Keratinocyte (primary cell): ENCODE results near the gene NOL9. TPM values are rescaled to one million over a fixed set of nuclear protein-coding genes. Genes with fewer than 3 reads are reported as not detected.

Experiments
- DNase-seq: peaks from one replicate; pipeline ENCODE4 v3.0.0-alpha.2; 2011; ENCODE audit warnings: low read depth, missing footprints, low spot score
- FAIRE-seq: peaks from 2 replicates; lab custom pipeline; 2011; peaks lifted over from hg19 to GRCh38; lab: Jason Lieb, UNC
- H2AFZ ChIP-seq: 2 replicates; pipeline ENCODE4 v1.6.0; 2012; ENCODE audit warnings: low read length, control low read depth, inconsistent platforms; ENCODE audit not compliant: control insufficient read depth
- H3K27ac ChIP-seq: 2 replicates; pipeline ENCODE4 v1.5.1; 2011; ENCODE audit warnings: low read length; ENCODE audit not compliant: control insufficient read depth, insufficient read depth
- H3K27me3 ChIP-seq: 3 replicates; pipeline ENCODE4 v1.6.0; 2011; ENCODE audit warnings: low read length; ENCODE audit not compliant: control insufficient read depth, insufficient read depth; ENCODE audit errors: extremely low read depth
- H3K36me3 ChIP-seq, 2 experiments: 2 replicates in 1 of 2; 3 replicates in 1 of 2; pipeline ENCODE4 v1.5.1; 2011; ENCODE audit warnings: low read length in 2 of 2, mild to moderate bottlenecking in 1 of 2; ENCODE audit not compliant: control insufficient read depth in 2 of 2, insufficient read depth in 2 of 2; ENCODE audit errors: extremely low read depth in 1 of 2
- H3K4me1 ChIP-seq: 3 replicates; pipeline ENCODE4 v1.5.1; 2011; ENCODE audit warnings: low read length; ENCODE audit not compliant: control insufficient read depth, insufficient read depth; ENCODE audit errors: extremely low read depth
- H3K4me2 ChIP-seq: 3 replicates; pipeline ENCODE4 v1.6.0; 2011; ENCODE audit warnings: low read depth, low read length; ENCODE audit not compliant: control insufficient read depth, insufficient read depth; ENCODE audit errors: extremely low read depth
- H3K4me3 ChIP-seq, 3 experiments: fragments of 200-600 bp in 1 of 3; sonication (generic) in 1 of 3; 2 replicates in 2 of 3; 3 replicates in 1 of 3; pipeline ENCODE4 v1.5.1; 2011 to 2016; ENCODE audit warnings: low read length in 3 of 3, mild to moderate bottlenecking in 3 of 3, control low read depth in 2 of 3, inconsistent platforms in 1 of 3, low read depth in 1 of 3, mixed read lengths in 1 of 3, mixed run types in 1 of 3, moderate library complexity in 1 of 3; ENCODE audit not compliant: control insufficient read depth in 2 of 3, insufficient read depth in 2 of 3; ENCODE audit errors: extremely low read depth in 1 of 3
- H3K79me2 ChIP-seq: 2 replicates; pipeline ENCODE4 v1.6.0; 2012; ENCODE audit warnings: low read length; ENCODE audit not compliant: control insufficient read depth, insufficient read depth
- H3K9ac ChIP-seq: 3 replicates; pipeline ENCODE4 v1.6.0; 2011; ENCODE audit warnings: low read length; ENCODE audit not compliant: control insufficient read depth, insufficient read depth; ENCODE audit errors: extremely low read depth
- H3K9me1 ChIP-seq: 3 replicates; pipeline ENCODE4 v1.6.0; 2011; ENCODE audit warnings: low read length; ENCODE audit not compliant: control insufficient read depth, insufficient read depth; ENCODE audit errors: extremely low read depth
- H3K9me3 ChIP-seq: 2 replicates; pipeline ENCODE4 v1.5.1; 2012; ENCODE audit warnings: low read depth, low read length; ENCODE audit not compliant: control insufficient read depth
- H4K20me1 ChIP-seq: 3 replicates; pipeline ENCODE4 v1.6.0; 2011; ENCODE audit warnings: low read length; ENCODE audit not compliant: control insufficient read depth, insufficient read depth; ENCODE audit errors: extremely low read depth
- EZH2 ChIP-seq: IDR thresholded peaks from one replicate; pipeline ENCODE4 v1.6.1; 2012; ENCODE audit warnings: inconsistent platforms, mild to moderate bottlenecking, low read length, moderate library complexity
- dilution Hi-C: fragments of 300-500 bp; cut with MboI; formaldehyde crosslinking; loops from one replicate; pipeline ENCODE4 v1.7.0; 2020; ENCODE audit warnings: low sequenced_read_pairs; ENCODE audit not compliant: extremely low pct_ligation_motif_present
- polyA plus RNA-seq, 5 experiments: library from polyadenylated mRNA; depleted of rRNA in 3 of 5; stranded (reverse) in 3 of 5; stranded (forward) in 1 of 5; unstranded in 1 of 5; fragments of >200 nt; gene quantifications; 1 replicate in 1 of 5; 2 replicates in 3 of 5; 3 replicates in 1 of 5; pipeline versions ENCODE4 v1.2.1 to v1.2.3, GENCODE V29; 2011 to 2012; ENCODE audit warnings: missing spikeins in 2 of 5, low read depth in 1 of 5, low replicate concordance in 1 of 5
- TF ChIP-seq, protein P1 (sequence below), 3 experiments: IDR thresholded peaks in 1 of 3; conservative IDR thresholded peaks in 1 of 3; optimal IDR thresholded peaks in 1 of 3; 2 replicates in 2 of 3; 3 replicates in 1 of 3; pipeline versions ENCODE3 to v1.5.1; 2011; ENCODE audit warnings: low read length in 3 of 3, mild to moderate bottlenecking in 3 of 3, moderate library complexity in 2 of 3, control low read depth in 1 of 3, inconsistent platforms in 1 of 3; ENCODE audit not compliant: insufficient read depth in 2 of 3; ENCODE audit errors: extremely low read depth in 1 of 3

NOL9 gene
- polyA plus RNA-seq, 1 donor (not counting 4 experiments of a cell fraction or from before 2014, with no cell fraction given): 24.6 TPM

DNA sequence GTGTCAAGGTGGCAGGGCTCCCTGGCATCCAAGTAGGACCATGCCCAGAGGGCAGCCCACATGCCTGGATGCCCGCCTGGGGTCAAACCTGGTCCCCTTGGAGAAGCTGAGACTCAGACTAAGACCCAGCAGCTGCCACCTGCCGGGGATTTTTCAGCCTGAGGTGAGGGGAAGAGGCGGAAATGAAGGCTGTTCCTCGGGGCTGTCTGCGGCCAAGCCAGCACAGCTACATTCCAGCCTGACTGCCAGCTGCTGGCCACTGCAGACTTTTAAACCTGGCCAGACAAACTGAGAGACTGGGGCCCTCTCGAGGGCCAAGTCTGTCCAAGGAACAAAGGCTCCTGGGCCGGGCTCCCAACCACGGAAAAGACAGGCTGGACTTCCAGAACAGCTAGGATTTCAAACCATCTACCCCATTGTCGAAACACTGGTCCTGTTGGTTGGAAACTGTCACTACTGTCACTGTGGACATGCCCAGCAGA, 41.0 kb downstream of the NOL9 start:
- dilution Hi-C loops: no loop called here
- H4K20me1 ChIP-seq: no peaks in the 10 kb centered on the region
- H3K79me2 ChIP-seq: no peaks in the 10 kb centered on the region
- no peak overlapping the region for H2AFZ ChIP-seq
- no peaks in the 10 kb centered on the region for H3K9me3 ChIP-seq
- no peaks in the 10 kb centered on the region for H3K4me1 ChIP-seq
- DNase-seq (no peak), FAIRE-seq (no peak)
- no peak overlapping the region for H3K9ac ChIP-seq
- H3K4me2 ChIP-seq: no peak overlapping the region
- no peak for TF ChIP-seq EZH2
- TF ChIP-seq, protein P1, sequence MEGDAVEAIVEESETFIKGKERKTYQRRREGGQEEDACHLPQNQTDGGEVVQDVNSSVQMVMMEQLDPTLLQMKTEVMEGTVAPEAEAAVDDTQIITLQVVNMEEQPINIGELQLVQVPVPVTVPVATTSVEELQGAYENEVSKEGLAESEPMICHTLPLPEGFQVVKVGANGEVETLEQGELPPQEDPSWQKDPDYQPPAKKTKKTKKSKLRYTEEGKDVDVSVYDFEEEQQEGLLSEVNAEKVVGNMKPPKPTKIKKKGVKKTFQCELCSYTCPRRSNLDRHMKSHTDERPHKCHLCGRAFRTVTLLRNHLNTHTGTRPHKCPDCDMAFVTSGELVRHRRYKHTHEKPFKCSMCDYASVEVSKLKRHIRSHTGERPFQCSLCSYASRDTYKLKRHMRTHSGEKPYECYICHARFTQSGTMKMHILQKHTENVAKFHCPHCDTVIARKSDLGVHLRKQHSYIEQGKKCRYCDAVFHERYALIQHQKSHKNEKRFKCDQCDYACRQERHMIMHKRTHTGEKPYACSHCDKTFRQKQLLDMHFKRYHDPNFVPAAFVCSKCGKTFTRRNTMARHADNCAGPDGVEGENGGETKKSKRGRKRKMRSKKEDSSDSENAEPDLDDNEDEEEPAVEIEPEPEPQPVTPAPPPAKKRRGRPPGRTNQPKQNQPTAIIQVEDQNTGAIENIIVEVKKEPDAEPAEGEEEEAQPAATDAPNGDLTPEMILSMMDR (optimal IDR thresholded peaks at IDR 0.05 in 1 of 3, IDR thresholded peaks at IDR 0.05 in 1 of 3, conservative IDR thresholded peaks at IDR 0.05 in 1 of 3; ENCODE audit: extremely low read depth in 1 of 3, insufficient read depth in 2 of 3, low read length in 3 of 3): no peak
- H3K36me3 ChIP-seq: no peaks in the 10 kb centered on the region
- H3K27ac ChIP-seq: no peak overlapping the region
- H3K4me3 ChIP-seq: no peak overlapping the region
- peaks cover 4% of the 10 kb centered on the region for H3K27me3 ChIP-seq
- no peaks in the 10 kb centered on the region for H3K9me1 ChIP-seq

DNA sequence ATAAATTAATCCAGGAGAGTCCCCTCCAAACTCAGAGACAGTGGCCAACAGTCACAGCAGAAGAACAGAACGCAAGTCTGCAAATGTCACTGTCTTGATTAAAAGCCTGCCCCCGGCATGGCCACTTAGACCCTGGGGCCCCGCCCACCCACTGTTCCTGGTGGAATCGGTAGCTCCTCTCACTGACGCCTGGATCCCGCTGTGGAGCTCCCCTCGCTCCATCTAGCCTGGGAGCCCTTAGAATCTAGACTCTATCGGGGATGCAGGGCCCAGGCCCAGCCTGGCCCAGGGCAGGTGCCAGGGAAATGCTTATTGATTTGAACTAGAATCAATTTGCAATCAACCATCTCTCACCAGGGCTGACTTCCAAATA, 41.4 kb downstream of the NOL9 start:
- no peak overlapping the region for H3K4me3 ChIP-seq
- H3K4me1 ChIP-seq: no peaks in the 10 kb centered on the region
- no peaks in the 10 kb centered on the region for H4K20me1 ChIP-seq
- H3K79me2 ChIP-seq: no peaks in the 10 kb centered on the region
- no peak for DNase-seq
- H3K4me2 ChIP-seq: no peak overlapping the region
- no peak overlapping the region for H3K9ac ChIP-seq
- TF ChIP-seq, protein P1 (optimal IDR thresholded peaks at IDR 0.05 in 1 of 3, IDR thresholded peaks at IDR 0.05 in 1 of 3, conservative IDR thresholded peaks at IDR 0.05 in 1 of 3; ENCODE audit: extremely low read depth in 1 of 3, insufficient read depth in 2 of 3, low read length in 3 of 3): no peak
- no peak for TF ChIP-seq EZH2
- dilution Hi-C loops: no loop called here
- no peak overlapping the region for H2AFZ ChIP-seq
- no peaks in the 10 kb centered on the region for H3K9me3 ChIP-seq
- H3K27me3 ChIP-seq: peaks cover 4% of the 10 kb centered on the region
- no peaks in the 10 kb centered on the region for H3K9me1 ChIP-seq
- FAIRE-seq: no peak
- H3K36me3 ChIP-seq: no peaks in the 10 kb centered on the region
- no peak overlapping the region for H3K27ac ChIP-seq
